ENCODE data around the gene MED13.

Gene MED13

GRCh38 chr17:62064791-62065563, at the start of gene MED13:
MED13 (minus strand) TSS chr17:62065278; CDS start chr17:62065205, 73 bp downstream.
- H3K4me3 ChIP-seq (ENCODE audit: low read length): peak within 1 kb of the TSS; percentile 98
- no peak for TF ChIP-seq CTCF (IDR thresholded peaks at IDR 0.05; ENCODE audit: insufficient read depth, low read depth, low read length, missing control alignments)
- peak; percentile 40 for DNase-seq (ENCODE audit: low read depth)

- DNase-seq (ENCODE audit: low read depth): no peak
- TF ChIP-seq CTCF (IDR thresholded peaks at IDR 0.05; ENCODE audit: insufficient read depth, low read depth, low read length, missing control alignments): no peak
- no peak overlapping the region for H3K4me3 ChIP-seq (ENCODE audit: low read length)
Observed at GRCh38 chr17:62112229-62112628, 47.2 kb upstream of the MED13 start.

- no peak overlapping the region for H3K4me3 ChIP-seq (ENCODE audit: low read length)
- no peak for TF ChIP-seq CTCF (IDR thresholded peaks at IDR 0.05; ENCODE audit: insufficient read depth, low read depth, low read length, missing control alignments)
- DNase-seq (ENCODE audit: low read depth): no peak
Observed at GRCh38 chr17:62111562-62112171, 46.6 kb upstream of the MED13 start.

GRCh38 chr17:62110923-62111484, 45.9 kb upstream of the MED13 start:
- DNase-seq (ENCODE audit: low read depth): peak; percentile 26
- TF ChIP-seq CTCF (IDR thresholded peaks at IDR 0.05; ENCODE audit: insufficient read depth, low read depth, low read length, missing control alignments): no peak
- H3K4me3 ChIP-seq (ENCODE audit: low read length): no peak overlapping the region

GRCh38 chr17:62109924-62110323, 44.8 kb upstream of the MED13 start:
- no peak overlapping the region for H3K4me3 ChIP-seq (ENCODE audit: low read length)
- no peak for TF ChIP-seq CTCF (IDR thresholded peaks at IDR 0.05; ENCODE audit: insufficient read depth, low read depth, low read length, missing control alignments)
- DNase-seq (ENCODE audit: low read depth): peak; percentile 38

GRCh38 chr17:62109378-62109902, 44.4 kb upstream of the MED13 start:
- peak; percentile 82 for DNase-seq (ENCODE audit: low read depth)
- peak; percentile 62 for TF ChIP-seq CTCF (IDR thresholded peaks at IDR 0.05; ENCODE audit: insufficient read depth, low read depth, low read length, missing control alignments)
- no peak overlapping the region for H3K4me3 ChIP-seq (ENCODE audit: low read length)

Measured in epithelial cell of esophagus (primary cell).